Spleen (tissue), 7 donors: ENCODE data around the gene TTC23.

Source experiments
- POLR2A ChIP-seq, 3 donors: fragments of 450-650 bp; IDR thresholded peaks; one replicate each; pipeline ENCODE4 v1.5.1; 2017; ENCODE audit warnings: antibody characterized with exemption in 3 of 3, mild to moderate bottlenecking in 1 of 3
- TF ChIP-seq, protein P1 (sequence below), 11 experiments: fragments of 200-600 bp in 7 of 11; fragments of 450-650 bp in 4 of 11; sonication (generic) in 4 of 11; IDR thresholded peaks in 8 of 11; conservative IDR thresholded peaks in 3 of 11; 1 replicate in 7 of 11; 2 replicates in 4 of 11; pipeline versions ENCODE4 v1.4.0 to v1.8.0; 2016 to 2021; ENCODE audit warnings: antibody characterized with exemption in 11 of 11, inconsistent platforms in 4 of 11, mild to moderate bottlenecking in 1 of 11
- donor health status: DM: no; HTN: no; CAD: no; lungs with moderate emphysema.
- donor health status: DM: no; HTN: no; CAD: no.
- donor health status: DM: no; HTN: no; CAD: no.

DNA sequence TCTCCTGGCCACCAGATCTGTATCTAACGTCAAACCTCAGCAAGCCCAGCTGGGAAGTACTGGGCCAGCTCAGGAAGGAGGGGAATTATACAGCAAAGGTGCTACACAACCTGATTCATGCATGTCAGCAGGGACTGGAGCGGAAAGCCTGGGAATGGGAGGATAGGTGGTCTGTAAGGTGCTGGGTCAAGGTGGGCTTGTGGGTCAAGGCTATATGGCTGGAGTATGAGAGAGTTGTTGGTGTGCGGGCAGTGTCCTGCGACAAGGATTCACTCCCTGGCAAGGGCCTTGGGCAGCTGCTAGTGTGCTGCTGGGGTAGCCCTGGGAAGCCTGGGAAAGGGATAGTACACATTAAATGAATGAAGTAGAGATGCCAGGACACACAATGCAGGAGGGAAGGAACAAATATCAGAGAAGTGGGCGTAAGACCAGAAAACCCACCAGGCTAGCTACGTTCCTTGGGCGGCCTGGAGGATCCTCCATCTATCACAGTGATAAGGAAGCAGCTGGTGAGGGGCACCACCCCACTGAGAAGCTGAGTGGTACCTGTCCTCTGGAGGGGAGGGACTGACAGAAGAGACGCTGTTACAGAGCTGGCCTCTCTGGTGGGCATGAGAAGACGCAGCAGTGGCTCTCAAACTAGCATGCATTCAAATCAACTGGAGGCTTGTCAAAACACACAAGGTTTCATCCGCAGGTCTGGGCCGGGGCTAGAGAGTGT is 153.0 kb downstream of the TTC23 start:
- TF ChIP-seq, protein P1, sequence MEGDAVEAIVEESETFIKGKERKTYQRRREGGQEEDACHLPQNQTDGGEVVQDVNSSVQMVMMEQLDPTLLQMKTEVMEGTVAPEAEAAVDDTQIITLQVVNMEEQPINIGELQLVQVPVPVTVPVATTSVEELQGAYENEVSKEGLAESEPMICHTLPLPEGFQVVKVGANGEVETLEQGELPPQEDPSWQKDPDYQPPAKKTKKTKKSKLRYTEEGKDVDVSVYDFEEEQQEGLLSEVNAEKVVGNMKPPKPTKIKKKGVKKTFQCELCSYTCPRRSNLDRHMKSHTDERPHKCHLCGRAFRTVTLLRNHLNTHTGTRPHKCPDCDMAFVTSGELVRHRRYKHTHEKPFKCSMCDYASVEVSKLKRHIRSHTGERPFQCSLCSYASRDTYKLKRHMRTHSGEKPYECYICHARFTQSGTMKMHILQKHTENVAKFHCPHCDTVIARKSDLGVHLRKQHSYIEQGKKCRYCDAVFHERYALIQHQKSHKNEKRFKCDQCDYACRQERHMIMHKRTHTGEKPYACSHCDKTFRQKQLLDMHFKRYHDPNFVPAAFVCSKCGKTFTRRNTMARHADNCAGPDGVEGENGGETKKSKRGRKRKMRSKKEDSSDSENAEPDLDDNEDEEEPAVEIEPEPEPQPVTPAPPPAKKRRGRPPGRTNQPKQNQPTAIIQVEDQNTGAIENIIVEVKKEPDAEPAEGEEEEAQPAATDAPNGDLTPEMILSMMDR (IDR thresholded peaks at IDR 0.05 in 8 of 11, conservative IDR thresholded peaks at IDR 0.05 in 3 of 11): no peak
- no peak for TF ChIP-seq POLR2A (IDR thresholded peaks at IDR 0.05)
